GM12892 (cell line): Measurements from ENCODE around the gene HTR1D.

Source experiments
- POLR2A ChIP-seq: IDR thresholded peaks from 2 replicates; pipeline ENCODE4 v1.6.1; 2011; ENCODE audit warnings: low read depth, low read length, control low read depth
- POLR2AphosphoS5 ChIP-seq: IDR thresholded peaks from 2 replicates; pipeline ENCODE4 v1.6.1; 2011; ENCODE audit warnings: low read depth, low read length, control low read depth

DNA sequence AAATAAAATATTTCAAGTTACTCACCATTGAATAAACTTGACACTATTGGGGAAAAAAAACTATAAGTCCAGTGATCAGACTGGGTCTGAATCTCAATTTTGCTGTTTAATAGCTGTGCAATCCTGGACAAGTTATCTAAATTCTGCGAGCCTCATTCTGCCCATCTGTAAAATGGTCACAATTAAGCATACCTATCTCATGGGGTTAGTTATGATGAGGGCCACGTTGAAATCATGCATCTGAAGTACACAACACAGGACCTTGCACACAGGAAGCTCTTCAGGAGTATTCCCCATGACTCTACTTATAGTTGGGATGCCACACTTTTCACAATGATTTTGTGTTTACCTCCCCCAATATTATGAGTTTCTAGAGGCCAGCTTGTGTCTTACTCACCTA is 3.8 kb upstream of the HTR1D start:
- TF ChIP-seq POLR2A (no peak), POLR2AphosphoS5 (no peak)
